Thyroid gland (tissue), 4 donors: ENCODE results near the gene DPP10.

Experiments used
- CTCF ChIP-seq, 6 experiments: fragments of 200-600 bp in 3 of 6; fragments of 450-650 bp in 3 of 6; sonication (generic) in 3 of 6; IDR thresholded peaks; one replicate each; pipeline ENCODE4 v1.5.1; 2016 to 2019; ENCODE audit warnings: antibody characterized with exemption in 6 of 6, mild to moderate bottlenecking in 2 of 6, inconsistent platforms in 1 of 6, moderate library complexity in 1 of 6
- POLR2A ChIP-seq, 2 donors: fragments of 450-650 bp; IDR thresholded peaks; one replicate each; pipeline ENCODE4 v1.6.1; 2017; ENCODE audit warnings: antibody characterized with exemption in 2 of 2, mild to moderate bottlenecking in 2 of 2, moderate library complexity in 1 of 2

- TF ChIP-seq POLR2A (IDR thresholded peaks at IDR 0.05) (no peak), CTCF (IDR thresholded peaks at IDR 0.05) (no peak)
Observed at GRCh38 chr2:115691409-115691808, 1249.0 kb downstream of the DPP10 start.
